GM10266 (cell line): ENCODE measurements around the gene NLRC4.
A peak's percentile ranks its signal among the peaks of the same experiment; 100 is the strongest.
"Not testable (repeated sequence)": the region's sequence is repeated elsewhere in the genome, so short reads cannot be mapped to it uniquely, and the experiment has no call there.

Experiments
- DNase-seq: peaks from one replicate; pipeline ENCODE4 v3.0.0; 2012; ENCODE audit errors: extremely low spot score
- CTCF ChIP-seq: IDR thresholded peaks from 2 replicates; pipeline ENCODE4 v1.5.1; 2012; ENCODE audit warnings: mild to moderate bottlenecking, low read depth; ENCODE audit not compliant: control insufficient read depth, insufficient read depth; ENCODE audit errors: missing control alignments

The NLRC4 gene, protein sequence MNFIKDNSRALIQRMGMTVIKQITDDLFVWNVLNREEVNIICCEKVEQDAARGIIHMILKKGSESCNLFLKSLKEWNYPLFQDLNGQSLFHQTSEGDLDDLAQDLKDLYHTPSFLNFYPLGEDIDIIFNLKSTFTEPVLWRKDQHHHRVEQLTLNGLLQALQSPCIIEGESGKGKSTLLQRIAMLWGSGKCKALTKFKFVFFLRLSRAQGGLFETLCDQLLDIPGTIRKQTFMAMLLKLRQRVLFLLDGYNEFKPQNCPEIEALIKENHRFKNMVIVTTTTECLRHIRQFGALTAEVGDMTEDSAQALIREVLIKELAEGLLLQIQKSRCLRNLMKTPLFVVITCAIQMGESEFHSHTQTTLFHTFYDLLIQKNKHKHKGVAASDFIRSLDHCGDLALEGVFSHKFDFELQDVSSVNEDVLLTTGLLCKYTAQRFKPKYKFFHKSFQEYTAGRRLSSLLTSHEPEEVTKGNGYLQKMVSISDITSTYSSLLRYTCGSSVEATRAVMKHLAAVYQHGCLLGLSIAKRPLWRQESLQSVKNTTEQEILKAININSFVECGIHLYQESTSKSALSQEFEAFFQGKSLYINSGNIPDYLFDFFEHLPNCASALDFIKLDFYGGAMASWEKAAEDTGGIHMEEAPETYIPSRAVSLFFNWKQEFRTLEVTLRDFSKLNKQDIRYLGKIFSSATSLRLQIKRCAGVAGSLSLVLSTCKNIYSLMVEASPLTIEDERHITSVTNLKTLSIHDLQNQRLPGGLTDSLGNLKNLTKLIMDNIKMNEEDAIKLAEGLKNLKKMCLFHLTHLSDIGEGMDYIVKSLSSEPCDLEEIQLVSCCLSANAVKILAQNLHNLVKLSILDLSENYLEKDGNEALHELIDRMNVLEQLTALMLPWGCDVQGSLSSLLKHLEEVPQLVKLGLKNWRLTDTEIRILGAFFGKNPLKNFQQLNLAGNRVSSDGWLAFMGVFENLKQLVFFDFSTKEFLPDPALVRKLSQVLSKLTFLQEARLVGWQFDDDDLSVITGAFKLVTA

GRCh38 chr2:32264422-32265105 is at the start of gene NLRC4:
NLRC4 (minus strand) TSS chr2:32264886; CDS start chr2:32256775, 8,111 bp downstream.
- DNase-seq = peak; percentile 62
- TF ChIP-seq CTCF = no peak

GRCh38 chr2:32310577-32310976 is 45.9 kb upstream of the NLRC4 start:
- no peak for DNase-seq
- no peak for TF ChIP-seq CTCF

DNA sequence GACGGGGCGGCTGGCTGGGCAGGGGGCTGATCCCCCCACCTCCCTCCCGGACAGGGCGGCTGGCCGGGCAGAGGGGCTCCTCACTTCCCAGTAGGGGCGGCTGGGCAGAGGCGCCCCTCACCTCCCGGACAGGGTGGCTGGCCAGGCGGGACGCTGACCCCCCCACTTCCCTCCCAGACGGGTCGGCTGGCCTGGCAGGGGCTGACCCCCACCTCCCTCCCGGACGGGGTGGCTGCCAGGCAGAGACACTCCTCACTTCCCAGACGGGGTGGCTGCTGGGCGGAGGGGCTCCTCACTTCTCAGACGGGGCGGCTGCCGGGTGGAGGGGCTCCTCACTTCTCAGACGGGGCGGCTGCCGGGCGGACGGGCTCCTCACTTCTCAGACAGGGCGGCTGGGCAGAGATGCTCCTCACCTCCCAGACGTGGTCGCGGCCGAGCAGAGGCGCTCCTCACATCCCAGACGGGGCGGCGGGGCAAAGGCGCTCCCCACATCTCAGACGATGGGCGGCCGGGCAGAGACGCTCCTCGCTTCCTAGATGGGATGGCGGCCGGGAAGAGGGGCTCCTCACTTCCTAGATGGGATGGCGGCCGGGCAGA is 29.4 kb upstream of the NLRC4 start:
- DNase-seq = not testable (repeated sequence)

GRCh38 chr2:32293493-32293892 is 28.8 kb upstream of the NLRC4 start:
- DNase-seq = not testable (repeated sequence)

DNA sequence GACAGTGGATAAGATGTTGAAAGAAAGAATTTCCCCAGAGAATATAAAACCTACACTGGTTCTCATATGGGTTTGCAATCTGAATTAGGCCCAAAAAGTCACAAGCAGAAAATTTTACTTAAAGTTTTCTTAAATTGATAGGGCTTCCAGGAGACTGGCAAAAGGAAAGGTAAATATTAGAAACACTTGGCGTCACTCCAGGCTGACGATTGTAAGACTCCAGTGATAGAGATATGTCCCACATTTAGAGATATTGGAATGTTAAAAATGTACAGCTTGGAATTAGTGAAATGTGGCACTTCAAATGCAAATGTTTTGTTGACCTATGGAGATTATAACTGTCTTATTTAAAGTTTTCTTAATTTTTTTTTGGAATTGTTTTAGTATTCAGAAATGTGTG is 27.1 kb upstream of the NLRC4 start:
- TF ChIP-seq CTCF = no peak
- DNase-seq = no peak

- TF ChIP-seq CTCF = no peak
- no peak for DNase-seq
Measured at GRCh38 chr2:32290000-32290339, 25.3 kb upstream of the NLRC4 start.

DNA sequence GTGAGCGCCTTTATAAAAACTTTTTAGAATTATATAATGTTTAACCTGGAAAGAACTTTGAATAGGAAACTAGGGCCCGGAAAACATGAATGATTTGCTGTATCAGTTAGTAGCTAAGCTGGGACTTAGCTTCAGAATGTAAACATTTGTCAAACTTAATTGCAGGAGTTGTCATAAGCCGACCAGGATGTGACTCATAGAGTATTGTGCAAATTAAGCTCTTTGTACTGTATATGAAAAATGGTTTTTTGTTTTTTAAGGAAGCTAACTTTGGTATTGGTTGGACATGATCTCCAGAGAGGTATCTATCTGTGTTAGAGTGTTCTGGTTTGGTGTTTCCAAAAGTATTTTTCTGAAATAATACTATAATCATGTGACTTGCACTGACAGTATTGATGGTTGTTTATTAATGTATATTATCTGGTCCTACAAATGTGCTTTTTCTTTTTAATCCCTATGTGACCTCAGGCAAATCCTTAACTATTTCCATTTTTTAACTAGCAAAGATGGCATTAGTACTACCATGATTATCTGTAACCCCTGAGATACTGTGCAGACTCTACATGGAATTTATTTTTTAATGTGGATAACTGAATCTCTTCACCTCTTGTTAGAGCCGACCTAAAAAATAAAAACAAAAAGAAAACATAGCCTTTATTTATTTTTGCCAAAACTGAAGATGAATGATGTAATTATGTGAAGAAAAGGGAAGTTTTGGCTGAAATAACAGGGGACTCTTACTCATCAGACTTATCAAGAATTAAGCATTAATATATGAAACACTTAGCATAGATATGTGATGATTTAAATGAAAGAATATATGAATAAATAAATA is 24.7 kb upstream of the NLRC4 start:
- TF ChIP-seq CTCF = no peak
- DNase-seq = no peak
